Chondrocyte (in vitro differentiated cells): ENCODE data around the gene MAS1L. TPM values are rescaled to one million over a fixed set of nuclear protein-coding genes. Genes with fewer than 3 reads are reported as not detected.

Source experiments
- DNase-seq: peaks from one replicate; pipeline ENCODE4 v3.0.0; 2021; ENCODE audit warnings: mixed read lengths, low spot score
- H3K27ac Mint-ChIP-seq: one replicate; pipeline ENCODE4 v1.8.0; 2021; ENCODE audit warnings: mild to moderate bottlenecking, moderate library complexity, mixed read lengths; ENCODE audit not compliant: unreplicated experiment
- H3K27me3 Mint-ChIP-seq: 2 replicates; pipeline ENCODE4 v1.8.0; 2021; ENCODE audit warnings: low read depth, mixed read lengths
- H3K36me3 Mint-ChIP-seq: 2 replicates; pipeline ENCODE4 v1.8.0; 2021; ENCODE audit warnings: low read depth, mixed read lengths
- H3K4me1 Mint-ChIP-seq: 2 replicates; pipeline ENCODE4 v1.8.0; 2021; ENCODE audit warnings: low read depth, mild to moderate bottlenecking, mixed read lengths
- H3K4me3 Mint-ChIP-seq: one replicate; pipeline ENCODE4 v1.8.0; 2021; ENCODE audit warnings: mild to moderate bottlenecking, moderate library complexity, mixed read lengths; ENCODE audit not compliant: unreplicated experiment
- H3K9me3 Mint-ChIP-seq: 2 replicates; pipeline ENCODE4 v1.8.0; 2021; ENCODE audit warnings: low read depth, mixed read lengths
- CTCF ChIP-seq: fragments of 200-600 bp; sonication (generic); IDR thresholded peaks from 2 replicates; pipeline ENCODE4 v1.5.0; 2021; ENCODE audit warnings: antibody characterized with exemption, mild to moderate bottlenecking, moderate library complexity
- total RNA-seq: library from RNA; stranded (reverse); gene quantifications from 3 replicates; pipeline ENCODE4 v1.2.1, GENCODE V29; 2021

The MAS1L gene
- total RNA-seq, 1 donor from 2014 or later: not detected

- DNase-seq: no peak
- H3K27ac Mint-ChIP-seq: no peak overlapping the region
These were observed 12.8 kb upstream of the MAS1L start for GRCh38 chr6:29500594-29500993.

GRCh38 chr6:29499704-29500103 lies 11.9 kb upstream of the MAS1L start:
- TF ChIP-seq CTCF: no peak
- H3K27me3 Mint-ChIP-seq: peaks cover 13% of the 10 kb centered on the region
- H3K36me3 Mint-ChIP-seq: no peaks in the 10 kb centered on the region
- DNase-seq: no peak
- H3K4me1 Mint-ChIP-seq: peaks cover 11% of the 10 kb centered on the region
- H3K27ac Mint-ChIP-seq: no peak overlapping the region
- no peak overlapping the region for H3K4me3 Mint-ChIP-seq
- H3K9me3 Mint-ChIP-seq: no peaks in the 10 kb centered on the region

More at GRCh38 chr6:29500594-29500993, 12.8 kb upstream of the MAS1L start:
- no peak for TF ChIP-seq CTCF
- Mint-ChIP-seq H3K4me1 (peaks cover 13% of the 10 kb centered on the region), H3K4me3 (no peak overlapping the region), H3K36me3 (no peaks in the 10 kb centered on the region), H3K9me3 (no peaks in the 10 kb centered on the region), H3K27me3 (peaks cover 8% of the 10 kb centered on the region)

GRCh38 chr6:29496961-29497360 lies 9.2 kb upstream of the MAS1L start:
- Mint-ChIP-seq H3K9me3 (no peaks in the 10 kb centered on the region), H3K27me3 (peaks cover 17% of the 10 kb centered on the region), H3K4me1 (no peaks in the 10 kb centered on the region)

GRCh38 chr6:29495571-29495970 lies 7.8 kb upstream of the MAS1L start:
- H3K4me1 Mint-ChIP-seq: no peaks in the 10 kb centered on the region
- H3K27ac Mint-ChIP-seq: no peak overlapping the region
- H3K27me3 Mint-ChIP-seq: peaks cover 17% of the 10 kb centered on the region
- H3K36me3 Mint-ChIP-seq: no peaks in the 10 kb centered on the region
- DNase-seq: no peak
- TF ChIP-seq CTCF: no peak
- H3K4me3 Mint-ChIP-seq: no peak overlapping the region
- no peaks in the 10 kb centered on the region for H3K9me3 Mint-ChIP-seq

More at GRCh38 chr6:29496961-29497360, 9.2 kb upstream of the MAS1L start:
- no peak overlapping the region for H3K27ac Mint-ChIP-seq
- H3K36me3 Mint-ChIP-seq: no peaks in the 10 kb centered on the region
- TF ChIP-seq CTCF: no peak
- no peak overlapping the region for H3K4me3 Mint-ChIP-seq
- no peak for DNase-seq

- Mint-ChIP-seq H3K4me1 (no peaks in the 10 kb centered on the region), H3K36me3 (no peaks in the 10 kb centered on the region), H3K9me3 (no peaks in the 10 kb centered on the region), H3K27me3 (peaks cover 15% of the 10 kb centered on the region), H3K4me3 (no peak overlapping the region), H3K27ac (no peak overlapping the region)
- no peak for TF ChIP-seq CTCF
- no peak for DNase-seq
These were observed 6.4 kb upstream of the MAS1L start for GRCh38 chr6:29494131-29494530.
